Astrocyte (in vitro differentiated cells and primary cell): ENCODE measurements around the gene CHAF1A. TPM values are rescaled to one million over a fixed set of nuclear protein-coding genes. Genes with fewer than 3 reads are reported as not detected.
A peak's percentile ranks its signal among the peaks of the same experiment; 100 is the strongest.

Experiments used
- DNase-seq: peaks from one replicate; pipeline ENCODE4 v3.0.0-alpha.2; 2010; ENCODE audit warnings: low read depth
- FAIRE-seq: peaks from 2 replicates; lab custom pipeline; 2011; peaks lifted over from hg19 to GRCh38; lab: Jason Lieb, UNC
- H2AFZ ChIP-seq: 2 replicates; pipeline ENCODE4 v1.6.0; 2012; ENCODE audit warnings: low read depth, low read length, inconsistent platforms
- H3K27ac ChIP-seq: 2 replicates; pipeline ENCODE4 v1.5.1; 2011; ENCODE audit warnings: low read depth, low read length, inconsistent platforms
- H3K27me3 ChIP-seq: 2 replicates; pipeline ENCODE4 v1.6.0; 2011; ENCODE audit warnings: low read length, inconsistent platforms; ENCODE audit not compliant: insufficient read depth
- H3K36me3 ChIP-seq: 2 replicates; pipeline ENCODE4 v1.5.1; 2011; ENCODE audit warnings: low read length, inconsistent platforms; ENCODE audit not compliant: insufficient read depth
- H3K4me1 ChIP-seq: 2 replicates; pipeline ENCODE4 v1.5.1; 2011; ENCODE audit warnings: low read length, inconsistent platforms; ENCODE audit not compliant: insufficient read depth
- H3K4me2 ChIP-seq: 2 replicates; pipeline ENCODE4 v1.6.0; 2012; ENCODE audit warnings: low read length, inconsistent platforms
- H3K4me3 ChIP-seq: 2 replicates; pipeline ENCODE4 v1.5.1; 2011; ENCODE audit warnings: low read depth, mild to moderate bottlenecking, low read length, inconsistent platforms; ENCODE audit not compliant: insufficient read depth
- H3K79me2 ChIP-seq: 2 replicates; pipeline ENCODE4 v1.6.0; 2012; ENCODE audit warnings: mild to moderate bottlenecking, low read length, inconsistent platforms; ENCODE audit not compliant: insufficient read depth
- H3K9ac ChIP-seq: 2 replicates; pipeline ENCODE4 v1.6.0; 2012; ENCODE audit warnings: mild to moderate bottlenecking, low read length, inconsistent platforms
- H3K9me3 ChIP-seq: 2 replicates; pipeline ENCODE4 v1.5.1; 2012; ENCODE audit warnings: low read depth, mild to moderate bottlenecking, low read length, inconsistent platforms; ENCODE audit not compliant: insufficient read depth
- H4K20me1 ChIP-seq: 2 replicates; pipeline ENCODE4 v1.6.0; 2012; ENCODE audit warnings: low read length, inconsistent platforms; ENCODE audit not compliant: insufficient read depth
- H3K27ac Mint-ChIP-seq: one replicate; pipeline ENCODE4 v1.8.0; 2021; ENCODE audit warnings: mild to moderate bottlenecking, mixed read lengths; ENCODE audit not compliant: unreplicated experiment
- H3K27me3 Mint-ChIP-seq: one replicate; pipeline ENCODE4 v1.8.0; 2021; ENCODE audit warnings: low read depth, mixed read lengths; ENCODE audit not compliant: unreplicated experiment
- H3K36me3 Mint-ChIP-seq: one replicate; pipeline ENCODE4 v1.8.0; 2021; ENCODE audit warnings: low read depth, mixed read lengths; ENCODE audit not compliant: unreplicated experiment
- H3K4me1 Mint-ChIP-seq: one replicate; pipeline ENCODE4 v1.8.0; 2021; ENCODE audit warnings: low read depth, mixed read lengths; ENCODE audit not compliant: unreplicated experiment
- H3K4me3 Mint-ChIP-seq: one replicate; pipeline ENCODE4 v1.8.0; 2021; ENCODE audit warnings: mild to moderate bottlenecking, moderate library complexity, mixed read lengths; ENCODE audit not compliant: unreplicated experiment
- H3K9me3 Mint-ChIP-seq: one replicate; pipeline ENCODE4 v1.8.0; 2021; ENCODE audit warnings: mild to moderate bottlenecking, mixed read lengths; ENCODE audit not compliant: unreplicated experiment
- CTCF ChIP-seq: IDR thresholded peaks from 2 replicates; pipeline ENCODE4 v1.5.1; 2011; ENCODE audit warnings: low read depth, mild to moderate bottlenecking, inconsistent platforms, low read length, moderate library complexity; ENCODE audit not compliant: insufficient read depth
- EZH2 ChIP-seq: IDR thresholded peaks from 2 replicates; pipeline ENCODE4 v1.6.1; 2012; ENCODE audit warnings: mild to moderate bottlenecking, low read length, inconsistent platforms; ENCODE audit not compliant: insufficient read depth
- total RNA-seq: library from RNA; stranded (reverse); gene quantifications from 2 replicates; pipeline ENCODE4 v1.2.1, GENCODE V29; 2021

The CHAF1A gene
- total RNA-seq, 1 donor from 2014 or later, result 8.5 TPM

- Histone ChIP-seq H3K4me1 (peaks cover 16% of the 10 kb centered on the region), H4K20me1 (peaks cover 48% of the 10 kb centered on the region), H3K36me3 (peaks cover 6% of the 10 kb centered on the region), H3K9ac (peak within 1 kb of the TSS; percentile 90), H3K27me3 (no peaks in the 10 kb centered on the region), H3K27ac (peak within 1 kb of the TSS; percentile 79), H2AFZ (peak within 1 kb of the TSS; percentile 3), H3K4me3 (peak within 1 kb of the TSS; percentile 90), H3K4me2 (peak within 1 kb of the TSS; percentile 96), H3K79me2 (peaks cover 77% of the 10 kb centered on the region), H3K9me3 (no peaks in the 10 kb centered on the region)
- Mint-ChIP-seq H3K4me1 (peaks cover 10% of the 10 kb centered on the region), H3K9me3 (peaks cover 2% of the 10 kb centered on the region), H3K36me3 (no peaks in the 10 kb centered on the region), H3K27ac (peak within 1 kb of the TSS; percentile 68), H3K4me3 (peak within 1 kb of the TSS; percentile 94), H3K27me3 (no peaks in the 10 kb centered on the region)
- DNase-seq, result peak; percentile 71
- peak; percentile 78 for TF ChIP-seq CTCF
- TF ChIP-seq EZH2, result no peak
- no peak for FAIRE-seq
Measured at GRCh38 chr19:4400135-4400936, 2.1 kb upstream of the CHAF1A start, which contains the start of gene SH3GL1. Gene SH3GL1 (minus strand): TSS chr19:4400547. CDS start chr19:4400368, 179 bp downstream.

GRCh38 chr19:4401769-4402170 lies 670 bp upstream of the CHAF1A start:
- Histone ChIP-seq H3K27ac (peak overlapping the region; percentile 80), H3K79me2 (peaks cover 75% of the 10 kb centered on the region), H3K36me3 (peaks cover 3% of the 10 kb centered on the region), H3K9ac (peak overlapping the region; percentile 81), H4K20me1 (peaks cover 36% of the 10 kb centered on the region), H3K4me2 (peak overlapping the region; percentile 84), H3K27me3 (no peaks in the 10 kb centered on the region), H3K9me3 (no peaks in the 10 kb centered on the region), H2AFZ (peak overlapping the region; percentile 53), H3K4me3 (peak overlapping the region; percentile 53), H3K4me1 (peaks cover 16% of the 10 kb centered on the region)
- no peak for DNase-seq
- TF ChIP-seq EZH2 (no peak), CTCF (no peak)
- H3K4me1 Mint-ChIP-seq, result peaks cover 10% of the 10 kb centered on the region
- no peak for FAIRE-seq
- peak overlapping the region; percentile 85 for H3K4me3 Mint-ChIP-seq
- no peaks in the 10 kb centered on the region for H3K9me3 Mint-ChIP-seq
- no peaks in the 10 kb centered on the region for H3K36me3 Mint-ChIP-seq
- peak overlapping the region; percentile 96 for H3K27ac Mint-ChIP-seq
- no peaks in the 10 kb centered on the region for H3K27me3 Mint-ChIP-seq
